ENCODE data around the gene SPRR2D.

SPRR2D gene

GRCh38 chr1:152995842-152996241, 45.1 kb downstream of the SPRR2D start:
- TF ChIP-seq EZH2phosphoT487 (IDR thresholded peaks at IDR 0.05; ENCODE audit: borderline replicate concordance) = no peak
- no peak for TF ChIP-seq CTCF (conservative IDR thresholded peaks at IDR 0.05; ENCODE audit: low read length)
- H3K9me2 ChIP-seq (replicated peaks; ENCODE audit: low read depth, low read length) = no peaks in the 10 kb centered on the region
- H3K9me3 ChIP-seq (ENCODE audit: insufficient read depth, low read depth, low read length) = no peaks in the 10 kb centered on the region
- no peak overlapping the region for H3K9ac ChIP-seq (ENCODE audit: low read depth, low read length, poor library complexity, severe bottlenecking)
- H3K4me2 ChIP-seq (ENCODE audit: low read depth, low read length, poor library complexity, severe bottlenecking) = no peak overlapping the region
- no peaks in the 10 kb centered on the region for H3K27me3 ChIP-seq (ENCODE audit: insufficient read depth, low read length, poor library complexity, severe bottlenecking)
- no peaks in the 10 kb centered on the region for H3K36me3 ChIP-seq (ENCODE audit: insufficient read depth, low read length)
- H3F3A ChIP-seq (ENCODE audit: low read depth) = no peaks in the 10 kb centered on the region
- H3K79me2 ChIP-seq (ENCODE audit: insufficient read depth, low read length) = no peaks in the 10 kb centered on the region
- H3K4me1 ChIP-seq (ENCODE audit: insufficient read depth, low read length, poor library complexity, severe bottlenecking) = no peaks in the 10 kb centered on the region
- H2AFZ ChIP-seq (ENCODE audit: low read length) = no peak overlapping the region
- no peak overlapping the region for H3K4me3 ChIP-seq (ENCODE audit: low read length, poor library complexity, severe bottlenecking)
- no peaks in the 10 kb centered on the region for H4K20me1 ChIP-seq (ENCODE audit: insufficient read depth, low read length, poor library complexity, severe bottlenecking)

DNA sequence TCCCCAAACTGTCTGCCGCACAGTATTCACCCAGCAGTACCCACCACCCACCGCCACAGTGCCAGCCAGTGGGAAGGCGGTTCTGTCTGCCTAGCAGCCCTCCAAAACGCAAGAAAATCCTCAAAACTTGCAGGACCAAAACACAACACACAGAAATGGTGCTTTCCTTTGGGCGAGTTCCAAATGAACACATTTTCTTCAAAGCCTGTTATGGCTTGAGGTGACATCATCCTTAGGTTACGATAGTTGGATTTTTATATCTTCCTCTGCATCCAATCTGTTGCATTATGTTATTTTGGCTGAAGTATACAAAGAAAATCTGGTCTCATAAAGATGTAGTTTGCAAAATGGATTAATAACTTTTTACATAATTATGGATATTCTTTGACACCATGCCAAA, 47.7 kb downstream of the SPRR2D start:
- Histone ChIP-seq H3K9ac (ENCODE audit: low read depth, low read length, poor library complexity, severe bottlenecking) (no peak overlapping the region), H3F3A (ENCODE audit: low read depth) (no peaks in the 10 kb centered on the region), H3K4me1 (ENCODE audit: insufficient read depth, low read length, poor library complexity, severe bottlenecking) (no peaks in the 10 kb centered on the region), H3K79me2 (ENCODE audit: insufficient read depth, low read length) (no peaks in the 10 kb centered on the region), H3K4me2 (ENCODE audit: low read depth, low read length, poor library complexity, severe bottlenecking) (no peak overlapping the region), H2AFZ (ENCODE audit: low read length) (no peak overlapping the region), H3K4me3 (ENCODE audit: low read length, poor library complexity, severe bottlenecking) (no peak overlapping the region), H3K9me3 (ENCODE audit: insufficient read depth, low read depth, low read length) (no peaks in the 10 kb centered on the region), H4K20me1 (ENCODE audit: insufficient read depth, low read length, poor library complexity, severe bottlenecking) (no peaks in the 10 kb centered on the region), H3K9me2 (replicated peaks; ENCODE audit: low read depth, low read length) (no peaks in the 10 kb centered on the region), H3K36me3 (ENCODE audit: insufficient read depth, low read length) (no peaks in the 10 kb centered on the region), H3K27me3 (ENCODE audit: insufficient read depth, low read length, poor library complexity, severe bottlenecking) (no peaks in the 10 kb centered on the region)
- TF ChIP-seq CTCF (conservative IDR thresholded peaks at IDR 0.05; ENCODE audit: low read length) (no peak), EZH2phosphoT487 (IDR thresholded peaks at IDR 0.05; ENCODE audit: borderline replicate concordance) (no peak)

Measured in Loucy (cell line).